ENCODE results near the gene TFR2. TPM values are rescaled to one million over a fixed set of nuclear protein-coding genes. Genes with fewer than 3 reads are reported as not detected.

Gene TFR2
- total RNA-seq, 1 donor from 2014 or later: 0.41 TPM

DNA sequence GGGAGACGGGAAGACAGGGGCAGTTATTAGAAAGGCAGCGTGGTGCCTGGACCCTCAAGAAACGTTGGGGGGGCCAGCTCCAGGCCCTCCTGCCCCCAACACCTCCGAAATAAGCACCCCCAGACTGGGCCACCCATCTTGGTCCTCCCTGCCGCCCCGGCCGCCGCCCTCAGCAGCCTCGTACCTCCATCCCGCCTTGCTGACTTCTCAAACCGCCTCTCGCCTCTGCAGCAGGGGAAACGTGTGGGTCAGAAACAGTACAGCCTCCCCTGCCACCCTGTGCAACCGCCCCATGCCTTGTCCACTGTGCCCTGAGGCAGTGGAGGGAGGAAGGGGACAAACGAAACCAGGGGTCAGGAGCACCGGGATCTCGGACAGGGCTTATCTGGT is 45.5 kb upstream of the TFR2 start:
- Histone ChIP-seq H3K4me3 (no peak overlapping the region), H3K36me3 (peaks cover 66% of the 10 kb centered on the region), H3K4me1 (peaks cover 9% of the 10 kb centered on the region), H3K9me3 (no peaks in the 10 kb centered on the region), H3K27ac (no peak overlapping the region), H3K27me3 (no peaks in the 10 kb centered on the region)
- TF ChIP-seq, protein P1, sequence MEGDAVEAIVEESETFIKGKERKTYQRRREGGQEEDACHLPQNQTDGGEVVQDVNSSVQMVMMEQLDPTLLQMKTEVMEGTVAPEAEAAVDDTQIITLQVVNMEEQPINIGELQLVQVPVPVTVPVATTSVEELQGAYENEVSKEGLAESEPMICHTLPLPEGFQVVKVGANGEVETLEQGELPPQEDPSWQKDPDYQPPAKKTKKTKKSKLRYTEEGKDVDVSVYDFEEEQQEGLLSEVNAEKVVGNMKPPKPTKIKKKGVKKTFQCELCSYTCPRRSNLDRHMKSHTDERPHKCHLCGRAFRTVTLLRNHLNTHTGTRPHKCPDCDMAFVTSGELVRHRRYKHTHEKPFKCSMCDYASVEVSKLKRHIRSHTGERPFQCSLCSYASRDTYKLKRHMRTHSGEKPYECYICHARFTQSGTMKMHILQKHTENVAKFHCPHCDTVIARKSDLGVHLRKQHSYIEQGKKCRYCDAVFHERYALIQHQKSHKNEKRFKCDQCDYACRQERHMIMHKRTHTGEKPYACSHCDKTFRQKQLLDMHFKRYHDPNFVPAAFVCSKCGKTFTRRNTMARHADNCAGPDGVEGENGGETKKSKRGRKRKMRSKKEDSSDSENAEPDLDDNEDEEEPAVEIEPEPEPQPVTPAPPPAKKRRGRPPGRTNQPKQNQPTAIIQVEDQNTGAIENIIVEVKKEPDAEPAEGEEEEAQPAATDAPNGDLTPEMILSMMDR (IDR thresholded peaks at IDR 0.05): no peak
- no peak for DNase-seq
- no peak for ATAC-seq
- intact Hi-C loops (cut with DNase I): loop anchor here (10.0 kb wide), 3 partner anchors 72 to 212 kb away; partner anchors contain the start of genes MOSPD3 and TSC22D4

DNA sequence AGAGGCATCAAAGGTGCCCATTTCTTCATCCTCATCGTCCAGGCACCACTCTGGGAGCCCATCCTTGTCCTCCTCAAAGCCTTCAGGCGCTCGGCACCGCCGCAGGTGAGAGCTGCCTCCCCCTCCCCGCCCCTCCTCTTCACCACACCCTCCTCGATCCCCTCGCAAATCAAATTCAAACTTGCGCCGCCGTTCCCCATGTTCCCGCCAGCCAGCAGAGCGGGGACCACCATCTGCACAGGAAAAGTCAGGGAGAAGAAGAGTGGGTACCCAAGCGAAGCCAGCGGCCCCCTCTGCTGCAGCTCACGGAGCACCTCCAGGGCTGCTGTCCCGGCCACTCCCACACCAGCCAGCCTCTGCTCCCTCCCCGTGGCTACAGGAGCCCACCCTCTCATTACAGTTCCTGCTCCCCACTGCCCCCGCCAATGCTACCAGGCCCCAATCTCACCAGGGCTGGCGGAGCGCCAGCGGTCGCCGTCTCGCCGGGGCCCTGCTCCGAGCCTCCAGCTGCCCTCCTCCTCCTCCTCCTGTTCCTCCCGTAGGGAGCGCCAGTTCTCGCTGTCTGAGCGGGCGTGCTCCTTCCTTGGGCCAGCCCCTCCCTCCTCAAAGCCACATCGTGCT is 45.0 kb upstream of the TFR2 start:
- no peak overlapping the region for H3K27ac ChIP-seq
- no peak overlapping the region for H3K4me3 ChIP-seq
- no peaks in the 10 kb centered on the region for H3K9me3 ChIP-seq
- peaks cover 3% of the 10 kb centered on the region for H3K4me1 ChIP-seq
- no peaks in the 10 kb centered on the region for H3K27me3 ChIP-seq
- no peak for DNase-seq
- no peak for ATAC-seq
- intact Hi-C loops (cut with DNase I): loop anchor here (10.0 kb wide), 3 partner anchors 72 to 212 kb away; partner anchors contain the start of genes MOSPD3 and TSC22D4
- H3K36me3 ChIP-seq: peaks cover 71% of the 10 kb centered on the region
- TF ChIP-seq, protein P1 (IDR thresholded peaks at IDR 0.05): no peak

DNA sequence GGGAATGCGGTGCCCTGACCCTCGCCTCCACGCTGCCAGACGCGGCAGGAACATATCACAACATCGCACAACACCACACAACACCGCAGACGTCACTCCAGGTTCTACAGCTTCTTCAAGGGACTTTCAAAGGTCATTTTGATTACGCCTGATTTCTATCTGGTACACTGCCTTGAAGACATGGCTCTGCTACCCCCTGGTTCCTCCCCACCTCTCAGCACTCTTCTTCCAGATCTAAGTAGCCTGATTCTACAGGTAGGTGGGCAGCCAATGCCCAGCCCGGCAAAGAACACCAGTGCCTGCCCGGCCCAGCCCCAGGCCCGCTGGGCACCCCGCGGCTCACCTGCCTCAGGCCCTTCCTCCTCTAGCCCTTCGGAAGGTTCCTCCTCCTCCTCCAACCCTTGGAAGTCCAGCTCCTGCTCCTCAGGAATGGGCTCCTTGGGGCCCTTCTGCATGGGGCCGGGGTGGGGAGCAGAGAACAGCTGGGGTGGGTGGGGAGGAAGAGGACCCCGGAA is 44.3 kb upstream of the TFR2 start:
- H3K4me3 ChIP-seq: no peak overlapping the region
- no peaks in the 10 kb centered on the region for H3K4me1 ChIP-seq
- H3K27me3 ChIP-seq: no peaks in the 10 kb centered on the region
- TF ChIP-seq, protein P1 (IDR thresholded peaks at IDR 0.05): no peak
- no peaks in the 10 kb centered on the region for H3K9me3 ChIP-seq
- peaks cover 77% of the 10 kb centered on the region for H3K36me3 ChIP-seq
- H3K27ac ChIP-seq: no peak overlapping the region
- intact Hi-C loops (cut with DNase I): loop anchor here (10.0 kb wide), 3 partner anchors 71 to 211 kb away; partner anchors contain the start of genes MOSPD3 and TSC22D4
- no peak for ATAC-seq
- DNase-seq: no peak

DNA sequence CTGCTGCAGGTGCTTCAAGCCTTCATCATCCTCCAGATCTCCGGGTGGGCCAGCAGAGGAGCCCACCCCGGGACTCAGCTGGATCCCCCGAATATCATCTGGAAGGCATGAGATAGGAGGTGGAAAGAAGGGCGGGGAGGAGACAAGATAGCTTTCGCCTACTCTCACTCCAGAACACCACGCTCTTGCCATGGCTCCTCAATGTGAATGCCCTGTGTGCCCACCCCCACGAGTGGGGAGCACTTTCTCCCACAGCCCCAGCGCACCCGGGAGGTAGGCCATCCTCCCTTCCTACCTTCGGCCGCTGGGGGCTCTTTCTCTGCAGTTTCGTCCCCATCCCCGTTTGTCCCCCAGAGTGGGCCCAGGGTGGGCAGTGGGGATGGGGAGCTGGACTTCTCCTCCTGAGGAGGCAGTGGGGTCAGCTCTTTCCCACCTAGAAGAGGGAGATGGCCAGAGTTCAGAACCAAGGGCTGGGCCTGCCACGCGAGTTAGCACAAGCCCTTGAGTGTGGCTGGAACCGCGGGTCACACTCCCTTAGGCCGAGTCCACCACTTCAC is 43.8 kb upstream of the TFR2 start:
- Histone ChIP-seq H3K27me3 (no peaks in the 10 kb centered on the region), H3K9me3 (no peaks in the 10 kb centered on the region), H3K4me1 (no peaks in the 10 kb centered on the region), H3K27ac (no peak overlapping the region), H3K4me3 (no peak overlapping the region), H3K36me3 (peaks cover 80% of the 10 kb centered on the region)
- DNase-seq (no peak), ATAC-seq (no peak)
- intact Hi-C loops (cut with DNase I): loop anchor here (10.0 kb wide), 3 partner anchors 70 to 210 kb away; partner anchors contain the start of genes MOSPD3 and TSC22D4
- TF ChIP-seq, protein P1 (IDR thresholded peaks at IDR 0.05): no peak

DNA sequence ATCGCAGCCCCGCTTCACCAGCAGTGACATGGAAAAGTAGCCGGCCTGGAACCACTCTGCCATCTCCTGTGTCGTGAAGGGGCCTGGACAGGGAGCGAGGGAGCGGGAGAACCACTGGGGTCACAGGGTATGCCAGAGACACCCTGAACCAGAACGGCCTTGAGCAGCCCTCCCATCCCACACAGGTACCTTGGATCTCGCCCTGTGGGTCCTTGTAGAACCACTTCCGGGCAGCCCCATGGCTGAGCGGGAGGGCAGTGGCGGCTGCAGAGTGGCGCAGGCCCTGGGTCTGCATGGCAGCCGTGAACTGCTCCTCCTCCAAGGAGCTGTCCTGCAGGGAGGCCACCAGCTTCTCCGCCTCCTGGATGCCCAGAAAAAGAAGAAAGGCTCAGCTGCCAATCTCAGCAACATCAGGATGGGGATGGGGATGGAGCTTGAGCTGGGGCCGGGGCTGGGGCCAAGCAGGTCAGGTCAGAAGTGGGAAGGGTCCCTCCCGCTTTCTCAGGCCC is 43.2 kb upstream of the TFR2 start:
- Histone ChIP-seq H3K4me3 (no peak overlapping the region), H3K36me3 (peaks cover 85% of the 10 kb centered on the region), H3K27me3 (no peaks in the 10 kb centered on the region), H3K27ac (no peak overlapping the region), H3K4me1 (peaks cover 3% of the 10 kb centered on the region), H3K9me3 (no peaks in the 10 kb centered on the region)
- no peak for DNase-seq
- intact Hi-C loops (cut with DNase I): loop anchor here (10.0 kb wide), 3 partner anchors 70 to 210 kb away; partner anchors contain the start of genes MOSPD3 and TSC22D4
- no peak for ATAC-seq
- TF ChIP-seq, protein P1 (IDR thresholded peaks at IDR 0.05): no peak
